ENCODE data around the gene ASIP. TPM values are rescaled to one million over a fixed set of nuclear protein-coding genes. Genes with fewer than 3 reads are reported as not detected.

The ASIP gene
- total and polyA plus RNA-seq, 2 of the 13 experiments (the other 11 are each of a cell fraction or from before 2014, with no cell fraction given), result not detected

- TF ChIP-seq EP300 (IDR thresholded peaks at IDR 0.05; ENCODE audit: low read depth in 2 of 2, low read length in 2 of 2), result peak in 1 of 2 experiments; percentile 95; a peak in 3 of 4 replicates
- TF ChIP-seq EP300 (CRISPR knock-in tag; IDR thresholded peaks at IDR 0.05; ENCODE audit: borderline replicate concordance), result peak; percentile 84; the same call in 1 of the 2 replicates
- TF ChIP-seq PBX3 (CRISPR knock-in tag; IDR thresholded peaks at IDR 0.05; ENCODE audit: borderline replicate concordance), result no peak
- no peak; the same call in none of the 2 replicates for TF ChIP-seq RAD21 (CRISPR knock-in tag; IDR thresholded peaks at IDR 0.05)
- TF ChIP-seq DNMT1 (CRISPR knock-in tag; IDR thresholded peaks at IDR 0.05), result no peak
- no peak for TF ChIP-seq ZNF709 (CRISPR knock-in tag; IDR thresholded peaks at IDR 0.05)
- peak; percentile 97; the same call in 1 of the 2 replicates for TF ChIP-seq ZNF512B (CRISPR knock-in tag; IDR thresholded peaks at IDR 0.05; ENCODE audit: borderline replicate concordance)
- TF ChIP-seq ZNF570 (CRISPR knock-in tag; IDR thresholded peaks at IDR 0.05; ENCODE audit: borderline replicate concordance), result 0 out of 2 replicates have a peak, but pooled peaks have one; percentile 41
- peak; percentile 73 to 82 for TF ChIP-seq MAFK (conservative IDR thresholded peaks at IDR 0.05 in 1 of 2, IDR thresholded peaks at IDR 0.05 in 1 of 2; ENCODE audit: low read length in 2 of 2)
- TF ChIP-seq MBNL3 (CRISPR knock-in tag; conservative IDR thresholded peaks at IDR 0.05), result no peak
- TF ChIP-seq ZBTB20 (CRISPR knock-in tag; IDR thresholded peaks at IDR 0.05; ENCODE audit: borderline replicate concordance, low read depth), result peak; percentile 96; the same call in 1 of the 2 replicates
- no peak for TF ChIP-seq ZNF75D (CRISPR knock-in tag; IDR thresholded peaks at IDR 0.05; ENCODE audit: borderline replicate concordance)
- TF ChIP-seq HNF1A (IDR thresholded peaks at IDR 0.05; ENCODE audit: low read depth), result peak; percentile 62; the same call in 1 of the 2 replicates
- peak; percentile 85 for TF ChIP-seq HNF1A (CRISPR knock-in tag; IDR thresholded peaks at IDR 0.05; ENCODE audit: borderline replicate concordance)
- peak; percentile 79 for TF ChIP-seq RCOR2 (CRISPR knock-in tag; IDR thresholded peaks at IDR 0.05)
- no peak for TF ChIP-seq GLI4 (CRISPR knock-in tag; IDR thresholded peaks at IDR 0.05; ENCODE audit: borderline replicate concordance)
- TF ChIP-seq MEIS2 (CRISPR knock-in tag; IDR thresholded peaks at IDR 0.05), result peak; percentile 79; the same call in 1 of the 2 replicates
- no peak for TF ChIP-seq ZNF30 (CRISPR knock-in tag; IDR thresholded peaks at IDR 0.05)
These were observed 70.1 kb downstream of the ASIP start (continued) for GRCh38 chr20:34311118-34312023.

Measured in HepG2 (cell line).